HEK293T (cell line): ENCODE results near the gene PPP2R5E.

Source experiments
- CTCF ChIA-PET: fragments of 350-600 bp; formaldehyde crosslinking; extraction: SDS; loops from one replicate; lab custom pipeline; 2021; ENCODE audit warnings: antibody characterized with exemption, inconsistent platforms; lab: Yijun Ruan, JAX
- POLR2A ChIA-PET: fragments of 350-600 bp; formaldehyde crosslinking; extraction: SDS; loops from one replicate; lab custom pipeline; 2020; ENCODE audit warnings: antibody characterized with exemption, inconsistent platforms; lab: Yijun Ruan, JAX
- DNase-seq: peaks from one replicate; pipeline ENCODE4 v3.0.0; 2012; ENCODE audit warnings: mixed read lengths; ENCODE audit errors: extremely low spot score
- ARNT ChIP-seq: fragments of 450-650 bp; IDR thresholded peaks from 2 replicates; pipeline ENCODE4 v1.6.1; 2017; ENCODE audit warnings: mild to moderate bottlenecking
- BHLHE40 ChIP-seq: fragments of 450-650 bp; IDR thresholded peaks from 2 replicates; pipeline ENCODE4 v1.6.1; 2016; ENCODE audit warnings: mild to moderate bottlenecking, moderate library complexity, borderline replicate concordance
- CTBP1 ChIP-seq: fragments of 450-650 bp; IDR thresholded peaks from 2 replicates; pipeline ENCODE4 v1.6.1; 2016; ENCODE audit warnings: borderline replicate concordance
- ELF4 ChIP-seq: fragments of 450-650 bp; IDR thresholded peaks from 2 replicates; pipeline ENCODE4 v1.6.1; 2017; ENCODE audit warnings: antibody characterized with exemption
- FOXA1 ChIP-seq: fragments of 450-650 bp; IDR thresholded peaks from 2 replicates; pipeline ENCODE4 v1.6.1; 2016; ENCODE audit warnings: mild to moderate bottlenecking
- FOXK2 ChIP-seq: fragments of 450-650 bp; IDR thresholded peaks from 2 replicates; pipeline ENCODE4 v1.6.1; 2016; ENCODE audit warnings: mild to moderate bottlenecking
- FOXM1 ChIP-seq: fragments of 450-650 bp; IDR thresholded peaks from 2 replicates; pipeline ENCODE4 v1.6.1; 2017; ENCODE audit warnings: mild to moderate bottlenecking, borderline replicate concordance
- HDGF ChIP-seq: fragments of 450-650 bp; IDR thresholded peaks from 2 replicates; pipeline ENCODE4 v1.6.1; 2017; ENCODE audit warnings: antibody characterized with exemption, borderline replicate concordance
- L3MBTL2 ChIP-seq: fragments of 450-650 bp; conservative IDR thresholded peaks from 2 replicates; pipeline ENCODE4 v1.6.1; 2016; ENCODE audit warnings: mild to moderate bottlenecking
- LEF1 ChIP-seq: fragments of 450-650 bp; IDR thresholded peaks from 2 replicates; pipeline ENCODE4 v1.6.1; 2017; ENCODE audit warnings: mild to moderate bottlenecking, borderline replicate concordance
- NFRKB ChIP-seq: fragments of 450-650 bp; IDR thresholded peaks from 2 replicates; pipeline ENCODE4 v1.6.1; 2016; ENCODE audit warnings: mild to moderate bottlenecking, moderate library complexity
- PKNOX1 ChIP-seq: fragments of 450-650 bp; IDR thresholded peaks from 2 replicates; pipeline ENCODE4 v1.6.1; 2016
- SP1 ChIP-seq: fragments of 450-650 bp; IDR thresholded peaks from 2 replicates; pipeline ENCODE4 v1.6.1; 2017
- SUZ12 ChIP-seq: fragments of 450-650 bp; IDR thresholded peaks from 2 replicates; pipeline ENCODE4 v1.6.1; 2016; ENCODE audit warnings: mild to moderate bottlenecking
- TARDBP ChIP-seq: fragments of 450-650 bp; IDR thresholded peaks from 2 replicates; pipeline ENCODE4 v1.6.1; 2016
- ZNF384 ChIP-seq: fragments of 450-650 bp; IDR thresholded peaks from 2 replicates; pipeline ENCODE4 v1.6.1; 2016

PPP2R5E gene

GRCh38 chr14:63475761-63476160 lies 67.4 kb downstream of the PPP2R5E start:
- ChIA-PET CTCF (no interaction called here), POLR2A (no interaction called here)
- TF ChIP-seq LEF1, result no peak
- TF ChIP-seq HDGF, result no peak
- no peak for TF ChIP-seq ELF4
- TF ChIP-seq ZNF384, result no peak
- TF ChIP-seq SP1, result no peak
- no peak for TF ChIP-seq FOXA1
- no peak for TF ChIP-seq L3MBTL2
- no peak for TF ChIP-seq TARDBP
- no peak for TF ChIP-seq PKNOX1
- no peak for TF ChIP-seq FOXM1

GRCh38 chr14:63474844-63475243 lies 68.3 kb downstream of the PPP2R5E start:
- TF ChIP-seq FOXA1 (no peak), ZNF384 (no peak), FOXK2 (no peak), LEF1 (no peak), NFRKB (no peak), TARDBP (no peak), BHLHE40 (no peak), ELF4 (no peak), FOXM1 (no peak), HDGF (no peak), ARNT (no peak), SUZ12 (no peak), CTBP1 (no peak), PKNOX1 (no peak), SP1 (no peak), L3MBTL2 (no peak)
- CTCF ChIA-PET, result interaction anchor here (0.5 kb wide), 1 partner anchor 1114 kb away, joined by 7 read pairs; no protein-coding TSS in a partner anchor
- POLR2A ChIA-PET, result no interaction called here
- DNase-seq, result no peak

More at GRCh38 chr14:63475761-63476160, 67.4 kb downstream of the PPP2R5E start:
- no peak for DNase-seq

- ChIA-PET CTCF (no interaction called here), POLR2A (no interaction called here)
- TF ChIP-seq L3MBTL2 (no peak), TARDBP (no peak), ARNT (no peak), FOXK2 (no peak), ELF4 (no peak), FOXM1 (no peak), PKNOX1 (no peak), HDGF (no peak), FOXA1 (no peak), CTBP1 (no peak), SP1 (no peak), BHLHE40 (no peak), SUZ12 (no peak), LEF1 (no peak), ZNF384 (no peak)
- DNase-seq, result no peak
These were observed 69.1 kb downstream of the PPP2R5E start for GRCh38 chr14:63474111-63474510.

GRCh38 chr14:63472986-63473788 lies 70.0 kb downstream of the PPP2R5E start:
- TF ChIP-seq FOXM1 (no peak), ZNF384 (no peak), TARDBP (no peak), L3MBTL2 (no peak), SP1 (no peak), BHLHE40 (no peak), FOXK2 (no peak), FOXA1 (no peak), NFRKB (no peak), LEF1 (no peak), ELF4 (no peak), PKNOX1 (no peak), ARNT (no peak), CTBP1 (no peak), HDGF (no peak)
- CTCF ChIA-PET, result interaction anchor here (0.6 to 1.1 kb wide), 2 partner anchors 80 to 830 kb away, joined by 3 to 4 read pairs; no protein-coding TSS in a partner anchor
- DNase-seq, result no peak
- POLR2A ChIA-PET, result interaction anchor here (0.8 kb wide), 1 partner anchor 70 kb away, joined by 3 read pairs; the partner anchor contains the start of gene PPP2R5E
